ENCODE measurements around the gene RBM5. TPM values are rescaled to one million over a fixed set of nuclear protein-coding genes. Genes with fewer than 3 reads are reported as not detected.

RBM5 gene
- polyA plus RNA-seq, 5 donors: 347 to 542 (median 418) TPM

DNA sequence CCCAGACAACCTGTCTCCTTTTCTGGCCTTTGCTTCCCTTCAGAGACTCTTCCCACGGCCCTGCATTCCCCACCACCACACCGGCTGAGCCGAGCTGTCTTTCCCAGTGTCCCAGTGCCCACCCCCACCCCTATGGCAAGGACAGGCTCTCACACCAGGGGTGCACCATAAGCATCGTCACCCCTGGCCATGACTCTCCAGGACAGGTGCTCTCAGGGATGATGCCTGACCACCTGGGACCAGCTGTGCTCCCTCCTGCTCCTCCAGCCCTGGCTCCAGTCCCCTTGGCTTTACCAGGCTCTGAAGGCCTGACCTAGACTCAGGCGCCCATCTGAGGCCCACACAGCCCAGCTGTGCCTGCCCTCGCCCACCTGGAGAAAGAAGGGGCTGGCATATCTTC is 48.8 kb downstream of the RBM5 start:
- no peak for DNase-seq

DNA sequence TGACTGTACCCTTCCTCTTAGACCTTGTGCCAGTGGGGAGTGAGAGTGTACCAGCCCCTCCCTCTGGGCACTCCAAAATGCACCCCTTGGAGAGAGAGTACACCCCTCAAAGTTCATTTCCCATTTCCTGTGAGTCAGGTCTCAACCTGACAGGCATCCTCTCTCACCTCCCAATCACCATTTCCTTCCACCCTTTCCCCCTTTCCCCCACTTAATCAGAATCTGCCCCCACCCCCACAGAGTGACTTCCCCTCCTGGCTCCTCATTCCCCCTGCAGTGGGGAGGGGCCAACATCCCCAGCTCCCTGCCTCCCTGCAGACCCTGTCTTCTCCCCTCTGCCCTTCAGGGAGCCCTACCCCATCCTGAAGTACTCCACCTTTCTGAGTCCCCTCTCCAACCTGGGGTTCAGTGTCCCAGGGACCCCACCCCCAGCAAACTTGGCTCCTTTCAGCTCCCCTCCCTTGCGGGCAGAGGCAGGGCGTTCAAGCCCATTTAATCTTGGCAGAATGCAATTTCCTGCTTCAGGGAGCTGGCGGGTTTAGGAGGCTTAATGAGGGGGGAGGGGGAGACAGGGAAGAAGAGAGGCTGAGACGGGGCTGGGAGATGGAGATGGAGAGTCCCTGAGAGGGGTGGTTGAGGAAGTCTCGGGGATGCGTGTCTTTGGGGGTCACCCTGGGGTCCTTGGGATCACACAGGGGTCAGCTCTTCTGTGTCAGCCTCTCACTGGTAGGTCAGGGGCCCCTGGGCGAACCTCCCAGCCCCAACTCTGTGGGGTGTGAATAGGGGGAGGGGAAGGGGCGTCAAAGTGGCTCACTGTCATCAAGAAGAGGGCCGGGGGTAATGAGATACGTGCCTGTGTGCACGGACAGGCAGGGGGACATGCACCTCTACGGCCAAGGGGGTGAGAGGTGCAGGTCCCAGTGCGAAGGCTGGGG is 49.8 kb downstream of the RBM5 start:
- peak in 1 of 2 donors; percentile 54 for DNase-seq

DNA sequence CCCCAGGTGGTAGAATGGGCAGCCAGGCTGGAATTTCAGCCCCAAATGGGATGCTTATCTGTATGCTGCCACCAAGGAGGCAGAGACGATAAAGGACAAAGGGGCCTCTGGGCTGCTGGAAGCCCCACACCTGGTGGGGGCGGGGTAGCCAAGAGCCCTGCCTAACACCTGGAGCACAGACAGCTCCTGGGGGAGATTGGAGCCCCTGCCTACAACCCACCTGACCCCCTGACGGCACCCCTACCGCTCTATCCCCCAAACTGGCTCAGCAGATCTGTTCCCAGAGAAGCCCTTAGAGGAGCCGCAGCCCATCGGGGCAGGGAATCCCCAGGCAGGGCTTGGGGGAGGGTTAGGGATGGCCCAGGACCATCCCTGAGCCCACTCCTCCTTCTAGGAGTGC is 50.6 kb downstream of the RBM5 start:
- no peak for DNase-seq

DNA sequence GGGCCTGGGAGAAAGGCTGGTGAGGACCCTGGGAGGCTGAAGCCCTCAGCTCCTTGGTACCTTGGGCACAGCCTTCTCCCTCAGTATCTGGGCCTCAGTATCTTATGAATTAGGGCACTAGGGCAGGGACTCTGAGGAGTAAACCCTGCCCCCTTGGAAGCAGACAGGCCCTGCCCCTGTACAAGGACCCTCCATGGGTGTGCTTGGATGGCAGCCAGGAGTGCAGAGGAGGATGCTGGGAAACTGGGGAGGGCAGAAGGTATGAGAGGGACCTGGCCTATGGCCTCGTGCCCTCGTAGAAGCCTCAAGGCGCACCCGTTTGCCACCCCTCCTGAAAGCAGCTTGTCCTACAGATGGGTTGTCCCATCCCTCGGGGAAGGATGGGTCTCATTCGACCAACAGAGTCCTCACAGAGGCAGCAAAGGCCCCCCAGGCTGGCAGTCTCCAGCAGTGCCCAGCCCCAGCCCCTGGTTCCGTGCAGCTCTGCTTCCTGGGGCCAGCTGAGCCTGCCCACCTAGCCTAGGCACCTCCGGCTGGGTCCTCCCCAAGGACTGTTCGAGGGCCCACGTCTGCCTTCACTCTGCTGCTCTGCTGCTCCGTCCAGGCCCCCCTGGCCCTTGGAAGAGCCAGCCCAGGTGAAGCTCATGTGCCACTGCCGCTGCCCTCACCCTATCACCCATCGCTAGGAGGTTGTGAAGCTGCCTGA is 51.2 kb downstream of the RBM5 start:
- DNase-seq: no peak

DNA sequence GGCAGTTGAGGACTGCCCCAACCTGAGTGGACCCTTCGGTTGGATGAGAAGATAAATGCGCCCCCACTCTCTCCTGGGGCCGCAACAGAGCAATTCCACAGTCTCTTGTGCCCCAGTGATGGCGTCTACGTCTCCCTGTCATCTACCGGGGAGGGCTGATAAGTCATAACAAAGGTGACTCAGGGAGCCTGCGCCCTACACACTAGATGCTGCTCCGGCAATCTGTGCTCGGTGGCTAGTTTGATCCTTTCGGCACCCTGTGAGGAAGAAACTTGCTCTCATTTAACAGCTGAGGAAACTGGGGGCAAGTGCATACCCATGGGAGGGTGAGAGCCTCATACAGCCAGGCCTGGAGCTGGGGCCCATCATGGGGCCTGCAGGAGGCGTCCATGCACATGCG is 52.3 kb downstream of the RBM5 start:
- DNase-seq: no peak

DNA sequence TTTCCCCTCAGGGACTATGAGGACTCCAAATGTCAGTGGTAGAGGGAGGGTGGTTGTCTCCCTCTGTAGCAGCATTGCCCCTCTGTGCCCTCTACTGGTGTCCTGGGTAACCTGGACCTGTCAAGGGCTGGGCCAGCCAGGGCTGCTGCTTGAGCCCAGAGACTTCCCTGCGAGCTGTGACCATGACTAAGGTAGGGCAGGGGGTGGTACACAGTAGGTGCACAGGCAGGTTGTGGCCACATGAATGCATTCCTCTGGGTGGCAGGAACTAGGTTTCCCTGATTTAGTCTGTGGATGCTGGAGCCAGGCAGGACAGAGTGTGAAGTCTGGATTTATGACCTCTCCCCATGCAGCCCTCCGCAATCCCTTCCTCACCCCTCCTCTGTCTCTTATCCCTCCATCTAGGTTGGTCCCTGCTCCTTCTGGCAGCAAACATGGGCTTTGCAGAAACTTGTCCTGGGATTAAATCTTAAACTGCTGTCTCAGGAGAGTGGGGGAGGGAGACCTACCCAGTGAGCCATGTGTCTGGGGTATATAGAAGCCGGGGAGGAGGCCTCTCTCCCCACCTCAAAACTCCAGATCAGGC is 57.7 kb downstream of the RBM5 start:
- DNase-seq: no peak

DNA sequence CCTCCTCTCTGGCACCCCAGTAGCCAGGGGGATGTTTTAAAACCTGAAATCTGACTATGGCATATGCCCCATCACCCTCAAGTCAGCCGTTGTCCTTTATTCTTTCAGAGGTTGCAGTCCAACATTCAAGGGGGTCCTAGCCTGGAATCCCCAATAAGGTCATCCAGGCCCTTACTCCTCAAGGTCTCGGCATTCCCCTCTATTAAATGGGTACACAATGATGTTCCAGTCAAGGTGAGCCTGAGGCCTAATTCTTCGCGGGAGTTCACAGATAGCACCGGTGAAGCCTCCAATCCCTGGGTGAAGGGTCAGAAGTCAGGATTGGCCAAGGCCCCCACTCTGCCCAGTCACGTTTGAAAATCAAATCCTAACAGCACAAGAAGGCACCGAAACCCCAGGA is 58.3 kb downstream of the RBM5 start:
- DNase-seq: no peak

DNA sequence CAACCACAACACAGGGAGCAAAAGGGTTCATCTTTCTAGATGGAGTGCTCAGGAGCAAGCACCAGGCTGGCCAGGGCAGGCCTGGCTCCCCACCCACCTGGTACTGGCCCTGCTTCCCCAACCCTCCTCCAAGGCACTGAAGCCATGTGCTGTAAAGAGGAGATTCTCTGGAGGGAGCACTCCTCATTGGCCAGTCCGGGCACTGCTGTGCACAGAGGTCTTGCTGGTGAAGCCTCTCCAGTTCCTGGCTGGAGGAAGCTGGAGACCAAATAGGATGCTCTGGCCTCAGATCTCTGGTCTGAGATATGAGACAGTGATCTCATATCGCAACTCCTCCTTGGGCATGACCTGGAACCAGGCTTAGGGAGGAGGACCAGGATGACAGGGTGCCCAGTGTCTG is 58.7 kb downstream of the RBM5 start:
- no peak for DNase-seq

DNA sequence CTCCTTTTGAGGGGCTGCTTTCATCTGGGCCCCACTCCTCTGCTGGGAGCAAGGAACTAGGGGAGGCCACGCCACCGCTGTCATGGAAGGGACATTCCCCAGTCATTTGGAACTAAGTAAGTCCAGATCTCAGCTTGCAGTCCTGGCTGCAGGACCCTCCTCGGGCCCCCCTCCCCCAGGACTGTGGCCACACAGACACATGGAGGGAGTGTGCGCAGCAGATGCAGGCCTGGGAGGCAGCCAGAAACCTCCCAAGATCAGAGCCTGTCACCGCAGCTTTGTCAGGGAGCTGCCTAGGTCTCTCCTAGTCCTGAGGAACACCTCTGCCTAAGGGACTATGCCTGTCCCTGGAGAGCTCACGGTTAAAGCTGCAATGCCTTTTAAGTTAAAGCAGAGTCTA is 59.1 kb downstream of the RBM5 start:
- no peak for DNase-seq

DNA sequence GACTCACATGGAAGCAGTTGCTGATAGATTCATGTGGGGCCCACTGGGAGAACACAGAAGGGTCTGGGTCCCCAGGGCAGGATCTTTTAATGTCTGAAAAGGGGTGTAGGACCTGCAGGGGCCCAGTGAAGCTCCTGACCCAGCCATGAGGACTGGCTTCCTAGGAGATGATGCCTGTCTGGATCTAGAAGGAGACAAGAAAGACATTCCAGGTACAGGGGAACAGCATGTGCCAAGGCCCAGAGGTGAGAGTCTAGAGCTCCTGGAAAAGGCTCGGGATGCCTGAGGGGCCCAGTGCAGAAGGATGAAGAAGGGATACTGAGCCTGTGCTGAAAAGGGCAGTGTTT is 61.7 kb downstream of the RBM5 start:
- DNase-seq: no peak

DNA sequence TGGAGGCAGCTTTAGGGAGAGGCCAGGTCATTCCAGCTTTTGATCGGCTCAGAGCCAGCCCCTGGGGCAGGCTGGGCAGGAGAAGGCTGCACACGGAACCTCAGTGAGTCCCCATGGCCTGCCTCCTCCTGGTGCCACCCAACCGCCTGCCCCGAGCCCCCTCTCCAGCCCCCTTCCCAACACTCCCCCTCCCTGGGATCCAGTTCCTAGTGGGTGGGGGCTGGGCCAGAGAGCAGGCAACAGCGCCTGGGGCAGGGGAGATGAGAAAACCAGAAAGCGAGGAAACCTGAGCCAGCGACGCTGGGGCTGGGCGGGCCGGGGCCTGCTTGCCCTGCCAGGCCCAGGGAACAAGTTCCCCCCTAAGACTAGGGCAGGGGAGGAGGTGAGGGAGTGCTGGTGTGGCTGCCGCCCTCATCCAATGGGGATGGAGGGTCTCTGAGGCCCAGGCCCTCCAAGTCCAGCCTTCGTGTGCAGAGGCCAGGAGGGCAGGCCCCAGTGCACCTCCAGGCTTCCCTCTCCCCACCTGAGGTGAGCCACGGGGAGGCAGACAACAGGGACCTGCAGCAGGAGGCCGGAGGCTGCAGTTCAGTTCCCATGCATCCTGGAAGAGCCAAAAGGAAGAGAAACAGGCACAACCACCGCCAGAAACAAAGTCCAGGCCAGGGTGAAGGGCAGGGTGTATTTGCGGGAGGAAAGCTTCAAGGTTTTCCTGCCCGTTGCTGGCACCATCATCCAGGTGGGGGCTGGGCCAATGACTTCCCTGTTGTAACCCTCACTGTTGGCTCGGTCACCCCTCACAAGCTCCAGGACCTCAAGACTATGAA is 62.4 kb downstream of the RBM5 start:
- DNase-seq: no peak

DNA sequence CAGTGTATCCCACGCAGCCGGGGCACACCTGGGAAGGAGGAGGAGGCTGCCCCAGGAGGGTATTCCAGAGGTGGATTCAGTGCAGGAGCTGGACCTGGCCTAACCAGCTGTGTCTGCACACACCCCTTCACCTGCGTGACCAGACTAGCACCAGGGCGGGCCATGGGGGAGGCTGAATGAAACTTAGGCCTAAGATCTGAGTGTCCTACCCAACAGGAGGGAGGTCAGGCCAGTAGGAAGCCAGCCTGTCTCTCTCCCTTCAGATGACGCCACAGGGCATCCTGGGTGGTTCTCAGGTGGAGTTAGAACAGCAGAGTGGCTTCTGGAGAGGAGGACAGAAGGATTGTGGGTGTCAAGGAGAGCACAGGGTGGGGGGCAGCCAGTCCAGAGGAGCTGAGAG is 63.0 kb downstream of the RBM5 start:
- DNase-seq: no peak

DNA sequence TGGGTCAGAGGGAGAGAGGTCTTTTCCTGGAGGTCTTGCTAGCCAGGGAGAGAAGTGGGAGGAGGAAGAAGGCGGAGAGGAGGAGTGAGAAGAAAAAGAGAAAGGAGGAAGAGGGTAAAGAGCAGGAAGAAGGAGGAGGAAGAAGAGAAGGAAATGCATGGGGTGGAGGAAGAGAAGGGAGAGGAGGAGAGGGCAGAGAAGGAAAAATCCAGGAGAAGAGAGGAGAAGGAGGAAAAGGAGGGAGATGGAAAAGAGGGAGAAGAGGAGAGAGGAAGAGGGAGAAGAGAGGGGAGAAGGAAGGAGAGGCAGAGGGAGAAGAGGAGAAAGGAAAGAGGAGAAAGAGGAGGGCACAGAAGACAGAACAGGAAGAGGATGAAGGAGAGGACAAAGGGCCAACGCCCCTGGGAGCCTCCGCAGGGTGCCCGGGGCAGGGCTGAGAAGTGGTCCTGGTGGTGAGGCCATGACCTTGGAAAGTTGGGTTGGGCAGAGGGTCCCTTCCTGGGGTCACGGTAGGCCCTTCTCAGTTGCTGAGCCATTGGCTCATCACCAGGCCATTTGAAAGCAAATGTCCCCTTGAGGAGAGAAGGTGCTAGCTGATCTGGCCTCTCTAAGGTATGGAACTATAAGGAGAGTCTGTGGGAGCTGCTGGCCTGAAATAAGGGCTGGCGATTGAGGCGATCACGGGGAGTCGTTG is 65.2 kb downstream of the RBM5 start:
- no peak for DNase-seq

DNA sequence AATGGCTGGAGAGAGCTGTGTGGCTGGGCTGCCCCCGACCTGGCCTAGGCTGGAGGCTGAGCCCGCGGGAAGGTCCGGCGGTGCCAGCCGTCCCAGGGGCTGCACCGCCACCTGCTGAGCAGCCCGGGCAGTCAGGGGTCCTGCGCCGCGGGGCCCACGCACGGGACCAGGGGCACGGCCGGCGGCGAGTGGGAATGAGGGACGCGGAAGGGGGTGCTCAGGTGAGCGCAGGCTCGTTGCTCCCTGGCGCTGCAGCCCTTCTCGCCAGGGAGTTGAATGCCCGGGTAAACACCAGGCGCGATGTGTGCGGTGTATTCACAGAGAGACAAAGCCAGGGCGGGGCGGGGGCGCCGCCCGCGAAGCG is 65.7 kb downstream of the RBM5 start:
- no peak for DNase-seq

DNA sequence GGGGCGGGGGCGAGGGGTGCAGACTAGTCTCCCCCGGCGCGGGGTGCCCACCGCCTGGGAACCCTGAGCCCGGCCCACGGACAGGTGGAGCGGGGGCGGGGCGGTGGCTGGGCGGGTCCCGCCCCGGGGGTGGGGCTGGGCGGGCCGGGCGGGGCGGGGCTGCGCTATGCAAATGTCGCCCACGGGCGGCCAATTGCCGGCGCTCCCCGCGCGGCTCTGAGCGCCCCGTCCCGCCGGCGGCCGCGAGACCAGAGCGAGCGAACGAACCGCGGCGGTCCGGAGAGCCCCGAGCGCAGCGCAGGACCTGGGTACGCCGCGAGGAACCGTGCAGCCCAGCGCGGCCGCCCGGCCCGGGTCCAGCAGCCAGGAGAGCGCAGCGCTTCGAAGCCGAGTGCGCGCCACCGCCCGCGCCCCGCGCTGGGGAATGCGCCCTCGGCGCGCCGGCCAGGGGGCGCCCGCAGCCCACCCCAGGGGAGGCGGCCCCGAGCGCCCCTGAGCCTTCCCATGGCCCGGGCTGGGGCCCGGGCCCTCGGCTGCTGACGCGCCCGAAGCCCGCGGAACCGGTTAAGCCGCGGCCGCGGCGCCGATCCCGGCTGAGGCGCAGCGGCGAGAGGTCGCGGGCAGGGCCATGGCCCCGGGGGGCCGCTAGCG is 66.2 kb downstream of the RBM5 start, which contains the start of gene SEMA3F:
Gene SEMA3F, plus strand, starts transcription at position 485 of the 651 bp plus-strand sequence. CDS start 4,299 bp downstream, outside the sequence.
- peak in 1 of 2 donors; percentile 66 for DNase-seq

DNA sequence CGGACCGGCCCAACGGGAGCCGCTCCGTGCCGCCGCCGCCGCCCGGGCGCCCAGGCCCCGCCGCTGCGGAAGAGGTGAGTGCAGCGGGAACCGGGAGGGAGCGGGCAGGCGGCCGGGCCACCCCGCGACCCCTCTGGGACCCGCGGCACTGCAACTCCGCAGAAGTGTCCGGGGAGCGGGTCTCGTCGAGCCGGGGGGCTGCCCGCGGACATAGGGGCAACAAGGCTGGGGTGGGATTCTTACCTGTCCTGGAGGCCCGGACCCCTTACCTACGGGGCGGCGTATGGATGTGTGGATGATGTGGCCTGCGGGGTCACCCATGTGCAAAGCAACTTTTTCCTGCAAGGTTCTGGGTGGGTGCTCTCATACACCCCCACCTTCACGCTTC is 66.8 kb downstream of the RBM5 start:
- no peak for DNase-seq

DNA sequence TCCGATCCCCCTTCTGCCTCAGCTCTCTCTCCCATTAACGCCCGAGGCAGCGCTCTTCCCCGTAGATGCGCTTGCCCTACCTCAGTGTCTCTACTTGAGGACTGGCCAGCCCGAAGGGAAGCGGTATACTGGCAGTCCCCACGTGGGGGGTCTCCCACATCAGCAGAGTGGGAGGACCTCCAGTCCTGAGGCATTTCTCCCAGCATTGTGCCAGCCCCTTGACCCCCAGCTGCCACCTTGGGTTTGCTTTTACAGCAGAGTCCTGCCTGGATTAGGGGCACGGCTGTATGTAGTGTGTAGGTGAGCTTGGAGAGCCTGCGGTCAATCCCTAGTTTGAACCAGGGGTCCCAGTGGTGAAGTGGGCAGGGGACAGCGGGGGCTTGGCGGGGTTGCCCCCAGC is 67.2 kb downstream of the RBM5 start:
- DNase-seq: no peak

DNA sequence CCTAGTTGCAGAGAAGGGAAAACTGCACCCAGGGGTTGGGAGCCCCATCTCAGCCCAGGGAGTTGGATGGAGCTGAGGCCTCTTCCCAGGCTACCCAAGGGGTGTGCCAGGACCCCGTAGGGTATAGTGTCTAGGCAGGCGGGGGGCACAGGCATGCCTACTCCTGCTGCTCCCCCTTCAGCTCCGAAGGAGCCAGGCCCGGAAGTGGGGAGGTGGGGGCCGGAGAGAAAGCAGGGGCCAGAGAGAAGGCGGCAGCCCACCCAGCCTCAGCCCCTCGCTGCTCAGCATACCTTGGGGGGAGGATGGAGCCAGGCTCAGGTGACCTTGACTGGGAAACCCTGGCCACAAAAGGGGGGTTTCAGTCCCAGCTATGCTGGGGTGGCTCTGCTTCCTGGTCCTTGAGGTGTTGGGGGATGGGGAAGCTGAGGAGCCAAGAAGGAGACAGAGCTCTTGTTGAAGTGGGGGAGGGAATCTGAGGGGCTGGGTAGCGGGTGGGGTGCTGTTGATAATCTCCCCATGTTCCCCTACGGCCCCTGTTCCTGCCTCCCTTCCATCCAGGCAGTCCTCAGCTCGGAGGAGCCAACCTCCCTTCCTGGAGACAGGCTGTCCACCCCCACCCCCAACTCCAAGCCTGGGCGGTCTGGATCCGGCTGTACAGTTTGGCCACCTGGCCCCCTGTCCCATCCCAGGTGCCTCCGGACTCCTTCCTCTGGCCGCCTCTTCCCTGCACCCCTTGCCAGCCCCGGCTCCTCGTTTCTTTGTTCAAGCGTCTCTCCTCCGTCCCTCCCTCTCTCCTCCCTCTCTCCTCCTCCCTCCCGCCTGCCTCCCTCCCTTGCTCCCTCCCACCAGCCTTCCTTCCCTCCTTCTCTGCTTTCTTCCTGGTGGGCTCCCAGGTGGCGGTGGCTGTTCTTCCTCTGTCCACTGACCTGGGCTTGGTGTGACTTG is 68.1 kb downstream of the RBM5 start:
- DNase-seq: no peak

DNA sequence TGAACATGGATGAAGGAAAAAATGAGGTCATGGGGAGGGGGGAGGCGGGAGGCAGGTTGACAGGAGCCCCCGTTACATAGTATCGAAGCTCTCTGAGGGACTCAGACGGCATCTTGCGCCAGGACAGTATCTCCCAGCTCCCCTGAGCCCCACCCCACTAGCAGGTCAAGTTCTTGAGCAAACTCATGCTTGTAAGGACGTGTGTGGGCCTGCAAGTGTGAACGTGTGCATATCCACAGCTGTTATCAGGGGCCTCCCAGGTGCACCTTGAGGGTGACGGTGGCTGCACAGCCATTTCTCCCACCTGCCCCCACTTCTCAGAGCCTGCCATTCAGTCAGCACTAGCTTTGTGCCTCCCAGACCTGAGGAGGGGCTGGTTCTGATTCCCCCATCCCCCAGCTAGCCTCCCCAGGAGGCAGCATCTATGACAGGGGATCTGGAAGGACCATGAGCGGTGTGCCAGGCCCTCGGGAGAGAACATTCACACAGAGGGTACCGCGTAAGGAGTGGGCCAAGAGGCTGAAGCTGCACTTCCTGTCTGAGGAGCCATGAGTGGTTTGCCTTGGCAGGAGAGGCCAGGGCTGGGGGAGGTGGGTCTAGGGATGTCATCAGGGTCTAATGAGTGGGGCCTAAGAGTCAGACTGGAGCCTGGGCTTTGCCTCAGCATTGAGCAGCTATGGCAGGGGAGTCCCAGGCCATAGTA is 69.3 kb downstream of the RBM5 start:
- DNase-seq: no peak

Measured in right lung (tissue), 5 donors.